ENCODE data around the gene SEMA5A. TPM values are rescaled to one million over a fixed set of nuclear protein-coding genes. Genes with fewer than 3 reads are reported as not detected.

SEMA5A gene
- total RNA-seq, 4 donors from 2014 or later = 13.4 to 22.3 (median 18.5) TPM

- TF ChIP-seq CTCF (IDR thresholded peaks at IDR 0.05) (no peak), POLR2A (IDR thresholded peaks at IDR 0.05) (no peak)
- WGBS, 2 donors = 86 to 91% methylated on average over 5 of the region's 5 CpGs
- intact Hi-C loops (cut with DNase I; ENCODE audit: low total_unique reads) = no loop called here
These were observed 29.3 kb downstream of the SEMA5A start for GRCh38 chr5:9516591-9516990.

DNA sequence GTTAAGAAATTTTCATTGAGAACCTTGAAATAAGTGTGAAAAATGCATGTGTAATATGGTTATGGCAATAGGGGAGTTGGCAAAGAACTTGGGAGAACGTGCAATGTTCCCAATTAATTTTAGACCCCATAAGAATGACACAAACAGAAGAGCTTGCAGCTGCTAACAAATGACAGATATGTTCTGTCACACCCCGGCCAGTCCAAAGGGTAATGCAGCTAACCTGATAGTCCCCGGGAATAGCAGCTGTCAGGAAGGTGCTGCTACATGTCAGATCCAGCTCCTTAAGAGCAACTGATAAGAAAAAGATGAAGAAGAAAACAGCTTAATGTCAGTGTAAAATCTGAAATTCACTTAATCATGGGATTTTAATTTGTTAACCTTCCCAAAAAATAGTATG lies 30.4 kb downstream of the SEMA5A start:
- WGBS, 2 donors = 84 to 91% methylated on average over 3 of the region's 3 CpGs
- no peak for TF ChIP-seq CTCF (IDR thresholded peaks at IDR 0.05)
- TF ChIP-seq POLR2A (IDR thresholded peaks at IDR 0.05) = no peak
- intact Hi-C loops (cut with DNase I; ENCODE audit: low total_unique reads) = no loop called here
- no peak for DNase-seq (ENCODE audit: low spot score in 2 of 2)
- no peak overlapping the region for H3K4me3 ChIP-seq (ENCODE audit: low read depth, poor library complexity, severe bottlenecking)

More at GRCh38 chr5:9516591-9516990, 29.3 kb downstream of the SEMA5A start:
- no peak for DNase-seq (ENCODE audit: low spot score in 2 of 2)
- H3K4me3 ChIP-seq (ENCODE audit: low read depth, poor library complexity, severe bottlenecking) = no peak overlapping the region

- no peak for TF ChIP-seq CTCF (IDR thresholded peaks at IDR 0.05)
- no peak for TF ChIP-seq POLR2A (IDR thresholded peaks at IDR 0.05)
- no peak overlapping the region for H3K4me3 ChIP-seq (ENCODE audit: low read depth, poor library complexity, severe bottlenecking)
- WGBS, 2 donors = 85 to 94% methylated on average over 2 of the region's 2 CpGs
- intact Hi-C loops (cut with DNase I; ENCODE audit: low total_unique reads) = no loop called here
- no peak for DNase-seq (ENCODE audit: low spot score in 2 of 2)
These were observed 30.9 kb downstream of the SEMA5A start for GRCh38 chr5:9514968-9515367.

GRCh38 chr5:9513827-9514226 lies 32.0 kb downstream of the SEMA5A start:
- intact Hi-C loops (cut with DNase I; ENCODE audit: low total_unique reads) = no loop called here
- WGBS, 2 donors = 41 to 46% methylated on average over 4 of the region's 4 CpGs
- DNase-seq (ENCODE audit: low spot score in 2 of 2) = no peak

GRCh38 chr5:9512457-9512856 lies 33.4 kb downstream of the SEMA5A start:
- TF ChIP-seq POLR2A (IDR thresholded peaks at IDR 0.05) = no peak
- no peak for TF ChIP-seq CTCF (IDR thresholded peaks at IDR 0.05)
- 33 to 44% methylated on average over 4 of the region's 4 CpGs for WGBS, 2 donors
- intact Hi-C loops (cut with DNase I; ENCODE audit: low total_unique reads) = no loop called here
- DNase-seq (ENCODE audit: low spot score in 2 of 2) = no peak
- no peak overlapping the region for H3K4me3 ChIP-seq (ENCODE audit: low read depth, poor library complexity, severe bottlenecking)

More at GRCh38 chr5:9513827-9514226, 32.0 kb downstream of the SEMA5A start:
- TF ChIP-seq CTCF (IDR thresholded peaks at IDR 0.05) = no peak
- TF ChIP-seq POLR2A (IDR thresholded peaks at IDR 0.05) = no peak
- H3K4me3 ChIP-seq (ENCODE audit: low read depth, poor library complexity, severe bottlenecking) = no peak overlapping the region

DNA sequence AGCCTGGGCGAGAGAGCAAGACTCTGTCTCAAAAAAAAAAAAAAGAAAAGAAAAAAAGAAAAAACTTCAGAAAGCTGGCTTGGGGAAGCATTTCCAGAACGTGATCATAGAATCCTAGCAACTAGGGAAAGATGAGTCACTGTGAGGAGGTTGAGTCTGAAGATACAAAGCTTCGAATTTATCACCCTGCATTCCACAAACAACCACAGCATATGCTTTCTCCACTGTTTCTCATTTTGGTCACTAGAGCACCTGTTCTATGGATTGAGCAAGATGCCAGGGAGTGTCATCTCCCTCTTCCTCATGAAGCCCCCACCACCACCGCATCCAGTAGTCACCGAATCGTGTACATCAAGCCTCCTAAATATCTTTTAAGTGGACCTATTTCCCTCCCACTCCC lies 37.9 kb downstream of the SEMA5A start:
- intact Hi-C loops (cut with DNase I; ENCODE audit: low total_unique reads) = no loop called here
- DNase-seq (ENCODE audit: low spot score in 2 of 2) = no peak
- no peak for TF ChIP-seq POLR2A (IDR thresholded peaks at IDR 0.05)
- no peak for TF ChIP-seq CTCF (IDR thresholded peaks at IDR 0.05)
- H3K4me3 ChIP-seq (ENCODE audit: low read depth, poor library complexity, severe bottlenecking) = no peak overlapping the region
- 76 to 81% methylated on average over 6 of the region's 6 CpGs for WGBS, 2 donors

All from lower leg skin (tissue), 4 donors.